SK-N-SH (cell line): ENCODE results near the gene SEC24D. TPM values are rescaled to one million over a fixed set of nuclear protein-coding genes. Genes with fewer than 3 reads are reported as not detected.

Experiments used
- CTCF ChIA-PET: fragments of 300-600, 350-600 bp; formaldehyde crosslinking; extraction: SDS; loops from one replicate; lab custom pipeline; 2021; lab: Yijun Ruan, JAX
- POLR2A ChIA-PET: fragments of 350-600 bp; sonication (Branson Sonifier 250); formaldehyde crosslinking; extraction: SDS; loops from one replicate; lab custom pipeline; 2020; ENCODE audit warnings: antibody characterized with exemption, inconsistent platforms; lab: Yijun Ruan, JAX
- DNase-seq: peaks from one replicate; pipeline ENCODE4 v3.0.0; 2012
- H2AFZ ChIP-seq: fragments of 200-600 bp; sonication (generic); 2 replicates; pipeline ENCODE4 v1.8.1; 2016; ENCODE audit warnings: antibody characterized with exemption, mild to moderate bottlenecking, low read depth
- H3F3A ChIP-seq: fragments of 200-600 bp; sonication (generic); replicated peaks from 2 replicates; pipeline ENCODE3; 2016; ENCODE audit warnings: antibody characterized with exemption, mild to moderate bottlenecking; ENCODE audit not compliant: insufficient read depth
- H3K27ac ChIP-seq, 2 experiments: fragments of 200-500 bp in 1 of 2; fragments of 200-600 bp in 1 of 2; sonication (Bioruptor generic) in 1 of 2; sonication (generic), shearing (Covaris generic) in 1 of 2; 2 replicates each; pipeline versions ENCODE4 v1.5.1 to v1.6.1; 2014 to 2016; ENCODE audit warnings: low read depth in 2 of 2, inconsistent platforms in 1 of 2, low read length in 1 of 2, mild to moderate bottlenecking in 1 of 2, mixed read lengths in 1 of 2
- H3K27me3 ChIP-seq: fragments of 200-600 bp; sonication (generic), shearing (Covaris generic); 2 replicates; pipeline ENCODE4 v1.6.1; 2016; ENCODE audit warnings: mixed run types; ENCODE audit not compliant: insufficient read depth
- H3K36me3 ChIP-seq, 2 experiments: fragments of 200-500 bp in 1 of 2; fragments of 200-600 bp in 1 of 2; sonication (Bioruptor generic) in 1 of 2; sonication (generic) in 1 of 2; replicated peaks in 1 of 2; 2 replicates each; pipeline versions ENCODE3 to v1.5.1; 2014 to 2016; ENCODE audit warnings: low read length in 1 of 2, mild to moderate bottlenecking in 1 of 2; ENCODE audit not compliant: insufficient read depth in 2 of 2, control insufficient read depth in 1 of 2
- H3K4me1 ChIP-seq, 2 experiments: fragments of 200-500 bp in 1 of 2; fragments of 200-600 bp in 1 of 2; sonication (Bioruptor generic) in 1 of 2; sonication (generic), shearing (Covaris generic) in 1 of 2; 2 replicates each; pipeline versions ENCODE4 v1.5.1 to v1.6.1; 2014 to 2016; ENCODE audit warnings: low read depth in 1 of 2, low read length in 1 of 2, mixed run types in 1 of 2; ENCODE audit not compliant: insufficient read depth in 2 of 2, control insufficient read depth in 1 of 2
- H3K4me2 ChIP-seq: fragments of 200-600 bp; sonication (generic), shearing (Covaris generic); 2 replicates; pipeline ENCODE4 v1.6.1; 2017; ENCODE audit warnings: mixed run types
- H3K4me3 ChIP-seq, 2 experiments: fragments of 200-500 bp in 1 of 2; fragments of 200-600 bp in 1 of 2; sonication (Bioruptor generic) in 1 of 2; sonication (generic), shearing (Covaris generic) in 1 of 2; 2 replicates each; pipeline versions ENCODE4 v1.5.1 to v1.8.1; 2014 to 2016; ENCODE audit warnings: low read depth in 2 of 2, inconsistent platforms in 1 of 2, low read length in 1 of 2, mild to moderate bottlenecking in 1 of 2, mixed read lengths in 1 of 2, moderate library complexity in 1 of 2
- H3K79me2 ChIP-seq: fragments of 200-600 bp; sonication (generic); 2 replicates; pipeline ENCODE4 v1.8.1; 2017; ENCODE audit warnings: mild to moderate bottlenecking; ENCODE audit not compliant: insufficient read depth
- H3K9ac ChIP-seq: fragments of 200-600 bp; sonication (generic); 2 replicates; pipeline ENCODE4 v1.6.1; 2017; ENCODE audit warnings: mixed run types
- H3K9me2 ChIP-seq: fragments of 200-600 bp; sonication (generic); 2 replicates; pipeline ENCODE4 v1.6.1; 2017; ENCODE audit warnings: mixed run types
- H3K9me3 ChIP-seq: fragments of 200-600 bp; sonication (generic); 2 replicates; pipeline ENCODE4 v1.6.1; 2017; ENCODE audit warnings: mixed run types, mild to moderate bottlenecking, moderate library complexity
- H4K20me1 ChIP-seq: fragments of 200-600 bp; sonication (generic); 2 replicates; pipeline ENCODE4 v1.6.1; 2017; ENCODE audit warnings: mild to moderate bottlenecking, mixed run types; ENCODE audit not compliant: insufficient read depth
- JUND ChIP-seq: IDR thresholded peaks from 2 replicates; pipeline ENCODE4 v1.4.0; 2012
- RAD21 ChIP-seq: IDR thresholded peaks from 2 replicates; pipeline ENCODE4 v1.6.1; 2012; ENCODE audit warnings: mild to moderate bottlenecking, low read length
- RCOR1 ChIP-seq: fragments of 150-350 bp; IDR thresholded peaks from 2 replicates; pipeline ENCODE4 v1.6.1; 2017; ENCODE audit warnings: antibody characterized with exemption, low read length
- TCF12 ChIP-seq: IDR thresholded peaks from 2 replicates; pipeline ENCODE4 v1.4.0; 2012
- WGBS: methylation state at CpG from one replicate; pipeline ENCODE4 v1.1.6; 2017; ENCODE audit warnings: low lambda C conversion rate; 5-methylcytosine and 5-hydroxymethylcytosine counted together
- polyA plus RNA-seq, 3 experiments: library from polyadenylated mRNA; depleted of rRNA; stranded (reverse); fragments of >200 nt; gene quantifications; 2 replicates each; pipeline ENCODE4 v1.2.3, GENCODE V29; 2012
- TF ChIP-seq, protein P1 (sequence below): fragments of 200-600 bp; sonication (generic); IDR thresholded peaks from 2 replicates; pipeline ENCODE4 v1.6.1; 2017; ENCODE audit warnings: antibody characterized with exemption, mild to moderate bottlenecking, moderate library complexity

The SEC24D gene
- polyA plus RNA-seq, 1 of the 3 experiments (the other 2 are of a cell fraction) = 32.2 TPM

GRCh38 chr4:118676128-118676527, 159.8 kb downstream of the SEC24D start:
- H3K9ac ChIP-seq = no peak overlapping the region
- H3K4me2 ChIP-seq = no peak overlapping the region
- no peak overlapping the region for H3K4me3 ChIP-seq
- H3K27ac ChIP-seq = peak overlapping the region in 1 of 2 experiments; percentile 83; a peak in 1 of 4 replicates
- peaks cover 0 to 7% of the 10 kb centered on the region in 2 experiments; a peak in 2 of 4 replicates for H3K4me1 ChIP-seq
- no peaks in the 10 kb centered on the region for H3K36me3 ChIP-seq
- no peak overlapping the region for H2AFZ ChIP-seq
- no peaks in the 10 kb centered on the region for H3K27me3 ChIP-seq
- ChIA-PET CTCF (interaction anchor here (0.7 to 1.3 kb wide), 3 partner anchors 9 to 189 kb away, joined by 3 to 4 read pairs (median 4); partner anchors contain the start of gene METTL14), POLR2A (no interaction called here)
- no peaks in the 10 kb centered on the region for H3F3A ChIP-seq
- H3K9me2 ChIP-seq = no peaks in the 10 kb centered on the region
- no peaks in the 10 kb centered on the region for H3K9me3 ChIP-seq
- H3K79me2 ChIP-seq = no peaks in the 10 kb centered on the region
- no peak for DNase-seq
- no peak for TF ChIP-seq TCF12
- TF ChIP-seq, protein P1, sequence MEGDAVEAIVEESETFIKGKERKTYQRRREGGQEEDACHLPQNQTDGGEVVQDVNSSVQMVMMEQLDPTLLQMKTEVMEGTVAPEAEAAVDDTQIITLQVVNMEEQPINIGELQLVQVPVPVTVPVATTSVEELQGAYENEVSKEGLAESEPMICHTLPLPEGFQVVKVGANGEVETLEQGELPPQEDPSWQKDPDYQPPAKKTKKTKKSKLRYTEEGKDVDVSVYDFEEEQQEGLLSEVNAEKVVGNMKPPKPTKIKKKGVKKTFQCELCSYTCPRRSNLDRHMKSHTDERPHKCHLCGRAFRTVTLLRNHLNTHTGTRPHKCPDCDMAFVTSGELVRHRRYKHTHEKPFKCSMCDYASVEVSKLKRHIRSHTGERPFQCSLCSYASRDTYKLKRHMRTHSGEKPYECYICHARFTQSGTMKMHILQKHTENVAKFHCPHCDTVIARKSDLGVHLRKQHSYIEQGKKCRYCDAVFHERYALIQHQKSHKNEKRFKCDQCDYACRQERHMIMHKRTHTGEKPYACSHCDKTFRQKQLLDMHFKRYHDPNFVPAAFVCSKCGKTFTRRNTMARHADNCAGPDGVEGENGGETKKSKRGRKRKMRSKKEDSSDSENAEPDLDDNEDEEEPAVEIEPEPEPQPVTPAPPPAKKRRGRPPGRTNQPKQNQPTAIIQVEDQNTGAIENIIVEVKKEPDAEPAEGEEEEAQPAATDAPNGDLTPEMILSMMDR = peak; percentile 39
- TF ChIP-seq JUND = no peak
- peak; percentile 50 for TF ChIP-seq RAD21
- 0 out of 2 replicates have a peak, but pooled peaks have one; percentile 11 for TF ChIP-seq RCOR1
- H4K20me1 ChIP-seq = no peaks in the 10 kb centered on the region
- WGBS = 46% methylated on average over 2 of the region's 2 CpGs

Other genes with a start within 250 kb of the SEC24D start
- gene METTL14, start 150.7 kb downstream of the SEC24D start, polyA plus RNA-seq (2012; rRNA removed) = 11.0 and 16.3 TPM in 2 replicates
- 7.2 and 10.8 TPM in 2 replicates for gene SYNPO2, start 52.7 kb upstream of the SEC24D start, polyA plus RNA-seq (2012; rRNA removed)